ENCODE measurements around the gene SNTG2. TPM values are rescaled to one million over a fixed set of nuclear protein-coding genes. Genes with fewer than 3 reads are reported as not detected.

SNTG2 gene
- total and polyA plus RNA-seq, 4 donors: not detected

DNA sequence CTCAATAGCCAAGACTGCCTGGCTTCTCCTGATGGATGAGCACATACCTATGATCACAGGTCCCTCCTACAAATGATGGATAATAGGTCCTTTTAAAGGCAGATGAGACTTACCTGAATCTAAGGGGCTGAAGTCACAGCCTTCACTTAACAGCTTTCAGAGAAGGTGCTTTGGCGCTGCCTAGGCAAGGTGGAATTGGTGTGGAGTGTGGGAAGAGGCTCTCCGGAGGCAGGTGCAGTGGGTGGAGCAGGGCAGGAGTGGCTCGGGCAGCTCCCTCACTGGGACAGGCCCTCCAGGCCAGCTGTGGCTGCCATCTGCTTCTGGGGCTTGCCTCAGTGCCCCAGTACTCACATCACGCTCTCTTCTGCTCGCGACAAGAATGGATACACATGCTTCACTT, 363.6 kb downstream of the SNTG2 start:
- WGBS: 80% methylated on average over 6 of the region's 6 CpGs
- no peak overlapping the region for H3K4me3 ChIP-seq (ENCODE audit: low read depth in 1 of 3, low read length in 3 of 3)
- no peak for TF ChIP-seq HNF4G (IDR thresholded peaks at IDR 0.05)
- TF ChIP-seq EGR1 (IDR thresholded peaks at IDR 0.05; ENCODE audit: low read depth in 2 of 2): no peak
- TF ChIP-seq HNF4A (conservative IDR thresholded peaks at IDR 0.05): no peak
- no peak for TF ChIP-seq GABPA (IDR thresholded peaks at IDR 0.05 in 1 of 2, conservative IDR thresholded peaks at IDR 0.05 in 1 of 2)
- TF ChIP-seq RXRA (IDR thresholded peaks at IDR 0.05): no peak
- TF ChIP-seq SP1 (IDR thresholded peaks at IDR 0.05): no peak
- TF ChIP-seq RAD21 (IDR thresholded peaks at IDR 0.05): no peak

GRCh38 chr2:1318366-1319009, 367.8 kb downstream of the SNTG2 start:
- DNase-seq (ENCODE audit: low spot score): no peak
- no peaks in the 10 kb centered on the region for H3K36me3 ChIP-seq (ENCODE audit: control insufficient read depth in 4 of 4, insufficient read depth in 3 of 4, low read depth in 1 of 4, low read length in 3 of 4)
- H3K27ac ChIP-seq (ENCODE audit: low read depth in 1 of 2, low read length in 2 of 2): no peak overlapping the region
- no peak overlapping the region for H3K9ac ChIP-seq (ENCODE audit: low read depth in 1 of 2, low read length in 2 of 2)
- TF ChIP-seq HNF4G (IDR thresholded peaks at IDR 0.05) (no peak), SP1 (IDR thresholded peaks at IDR 0.05) (no peak), EGR1 (IDR thresholded peaks at IDR 0.05; ENCODE audit: low read depth in 2 of 2) (no peak), TAF1 (conservative IDR thresholded peaks at IDR 0.05) (no peak), ZBTB33 (IDR thresholded peaks at IDR 0.05) (no peak), FOXA1 (IDR thresholded peaks at IDR 0.05) (no peak), FOXA2 (IDR thresholded peaks at IDR 0.05) (no peak), GABPA (IDR thresholded peaks at IDR 0.05 in 1 of 2, conservative IDR thresholded peaks at IDR 0.05 in 1 of 2) (no peak), HNF4A (conservative IDR thresholded peaks at IDR 0.05) (no peak), JUND (IDR thresholded peaks at IDR 0.05) (no peak), RAD21 (IDR thresholded peaks at IDR 0.05) (no peak), MAX (IDR thresholded peaks at IDR 0.05) (no peak)
- TF ChIP-seq, protein P1, sequence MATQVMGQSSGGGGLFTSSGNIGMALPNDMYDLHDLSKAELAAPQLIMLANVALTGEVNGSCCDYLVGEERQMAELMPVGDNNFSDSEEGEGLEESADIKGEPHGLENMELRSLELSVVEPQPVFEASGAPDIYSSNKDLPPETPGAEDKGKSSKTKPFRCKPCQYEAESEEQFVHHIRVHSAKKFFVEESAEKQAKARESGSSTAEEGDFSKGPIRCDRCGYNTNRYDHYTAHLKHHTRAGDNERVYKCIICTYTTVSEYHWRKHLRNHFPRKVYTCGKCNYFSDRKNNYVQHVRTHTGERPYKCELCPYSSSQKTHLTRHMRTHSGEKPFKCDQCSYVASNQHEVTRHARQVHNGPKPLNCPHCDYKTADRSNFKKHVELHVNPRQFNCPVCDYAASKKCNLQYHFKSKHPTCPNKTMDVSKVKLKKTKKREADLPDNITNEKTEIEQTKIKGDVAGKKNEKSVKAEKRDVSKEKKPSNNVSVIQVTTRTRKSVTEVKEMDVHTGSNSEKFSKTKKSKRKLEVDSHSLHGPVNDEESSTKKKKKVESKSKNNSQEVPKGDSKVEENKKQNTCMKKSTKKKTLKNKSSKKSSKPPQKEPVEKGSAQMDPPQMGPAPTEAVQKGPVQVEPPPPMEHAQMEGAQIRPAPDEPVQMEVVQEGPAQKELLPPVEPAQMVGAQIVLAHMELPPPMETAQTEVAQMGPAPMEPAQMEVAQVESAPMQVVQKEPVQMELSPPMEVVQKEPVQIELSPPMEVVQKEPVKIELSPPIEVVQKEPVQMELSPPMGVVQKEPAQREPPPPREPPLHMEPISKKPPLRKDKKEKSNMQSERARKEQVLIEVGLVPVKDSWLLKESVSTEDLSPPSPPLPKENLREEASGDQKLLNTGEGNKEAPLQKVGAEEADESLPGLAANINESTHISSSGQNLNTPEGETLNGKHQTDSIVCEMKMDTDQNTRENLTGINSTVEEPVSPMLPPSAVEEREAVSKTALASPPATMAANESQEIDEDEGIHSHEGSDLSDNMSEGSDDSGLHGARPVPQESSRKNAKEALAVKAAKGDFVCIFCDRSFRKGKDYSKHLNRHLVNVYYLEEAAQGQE (IDR thresholded peaks at IDR 0.05): no peak
- TF ChIP-seq, protein P2, sequence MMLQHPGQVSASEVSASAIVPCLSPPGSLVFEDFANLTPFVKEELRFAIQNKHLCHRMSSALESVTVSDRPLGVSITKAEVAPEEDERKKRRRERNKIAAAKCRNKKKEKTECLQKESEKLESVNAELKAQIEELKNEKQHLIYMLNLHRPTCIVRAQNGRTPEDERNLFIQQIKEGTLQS (IDR thresholded peaks at IDR 0.05): no peak
- TF ChIP-seq, protein P3, sequence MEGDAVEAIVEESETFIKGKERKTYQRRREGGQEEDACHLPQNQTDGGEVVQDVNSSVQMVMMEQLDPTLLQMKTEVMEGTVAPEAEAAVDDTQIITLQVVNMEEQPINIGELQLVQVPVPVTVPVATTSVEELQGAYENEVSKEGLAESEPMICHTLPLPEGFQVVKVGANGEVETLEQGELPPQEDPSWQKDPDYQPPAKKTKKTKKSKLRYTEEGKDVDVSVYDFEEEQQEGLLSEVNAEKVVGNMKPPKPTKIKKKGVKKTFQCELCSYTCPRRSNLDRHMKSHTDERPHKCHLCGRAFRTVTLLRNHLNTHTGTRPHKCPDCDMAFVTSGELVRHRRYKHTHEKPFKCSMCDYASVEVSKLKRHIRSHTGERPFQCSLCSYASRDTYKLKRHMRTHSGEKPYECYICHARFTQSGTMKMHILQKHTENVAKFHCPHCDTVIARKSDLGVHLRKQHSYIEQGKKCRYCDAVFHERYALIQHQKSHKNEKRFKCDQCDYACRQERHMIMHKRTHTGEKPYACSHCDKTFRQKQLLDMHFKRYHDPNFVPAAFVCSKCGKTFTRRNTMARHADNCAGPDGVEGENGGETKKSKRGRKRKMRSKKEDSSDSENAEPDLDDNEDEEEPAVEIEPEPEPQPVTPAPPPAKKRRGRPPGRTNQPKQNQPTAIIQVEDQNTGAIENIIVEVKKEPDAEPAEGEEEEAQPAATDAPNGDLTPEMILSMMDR (IDR thresholded peaks at IDR 0.05; ENCODE audit: low read depth, low read length, missing input control): no peak
- H3K4me1 ChIP-seq (ENCODE audit: control insufficient read depth in 4 of 4, insufficient read depth in 4 of 4, low read length in 3 of 4): no peaks in the 10 kb centered on the region
- H3K27me3 ChIP-seq (ENCODE audit: control insufficient read depth in 4 of 4, insufficient read depth in 4 of 4, low read length in 3 of 4): no peaks in the 10 kb centered on the region
- no peak overlapping the region for H3K4me3 ChIP-seq (ENCODE audit: low read depth in 1 of 3, low read length in 3 of 3)
- 61% methylated on average over 19 of the region's 19 CpGs for WGBS
- no peaks in the 10 kb centered on the region for H3K9me3 ChIP-seq (ENCODE audit: control insufficient read depth in 4 of 4, low read length in 3 of 4)

More for the DNA sequence above, 363.6 kb downstream of the SNTG2 start:
- DNase-seq (ENCODE audit: low spot score): no peak
- H3K9me3 ChIP-seq (ENCODE audit: control insufficient read depth in 4 of 4, low read length in 3 of 4): no peaks in the 10 kb centered on the region
- no peaks in the 10 kb centered on the region for H3K36me3 ChIP-seq (ENCODE audit: control insufficient read depth in 4 of 4, insufficient read depth in 3 of 4, low read depth in 1 of 4, low read length in 3 of 4)
- peaks cover 0 to 4% (median 0%) of the 10 kb centered on the region in 4 donors for H3K27me3 ChIP-seq (ENCODE audit: control insufficient read depth in 4 of 4, insufficient read depth in 4 of 4, low read length in 3 of 4)
- H3K4me1 ChIP-seq (ENCODE audit: control insufficient read depth in 4 of 4, insufficient read depth in 4 of 4, low read length in 3 of 4): no peaks in the 10 kb centered on the region
- H3K9ac ChIP-seq (ENCODE audit: low read depth in 1 of 2, low read length in 2 of 2): no peak overlapping the region
- no peak overlapping the region for H3K27ac ChIP-seq (ENCODE audit: low read depth in 1 of 2, low read length in 2 of 2)
